Parathyroid adenoma (tissue), 2 donors: ENCODE data around the gene TNPO3.

Experiments used
- H2AFZ ChIP-seq: fragments of 300-600 bp; sonication (generic); one replicate; pipeline ENCODE4 v1.7.0; 2017; ENCODE audit warnings: antibody characterized with exemption, mild to moderate bottlenecking
- H3K27ac ChIP-seq: fragments of 300-600 bp; sonication (generic); one replicate; pipeline ENCODE4 v1.7.0; 2017
- H3K27me3 ChIP-seq: fragments of 300-600 bp; sonication (generic); one replicate; pipeline ENCODE4 v1.7.0; 2017; ENCODE audit warnings: low read length; ENCODE audit not compliant: control insufficient read depth, insufficient read depth
- H3K36me3 ChIP-seq: fragments of 300-600 bp; sonication (generic); one replicate; pipeline ENCODE4 v1.7.0; 2017; ENCODE audit warnings: low read length; ENCODE audit not compliant: control insufficient read depth, insufficient read depth
- H3K4me1 ChIP-seq: fragments of 300-600 bp; sonication (generic); one replicate; pipeline ENCODE4 v1.7.0; 2017; ENCODE audit warnings: control low read depth
- H3K4me2 ChIP-seq: fragments of 300-600 bp; sonication (generic); one replicate; pipeline ENCODE4 v1.7.0; 2017; ENCODE audit warnings: low read length
- H3K4me3 ChIP-seq: fragments of 300-600 bp; sonication (generic); one replicate; pipeline ENCODE4 v1.7.0; 2017; ENCODE audit warnings: low read depth, low read length
- H3K79me2 ChIP-seq: fragments of 300-600 bp; sonication (generic); one replicate; pipeline ENCODE4 v1.7.0; 2017; ENCODE audit warnings: control low read depth
- H3K9ac ChIP-seq: fragments of 300-600 bp; sonication (generic); one replicate; pipeline ENCODE4 v1.7.0; 2017; ENCODE audit warnings: mild to moderate bottlenecking
- H3K9me3 ChIP-seq: fragments of 300-600 bp; sonication (generic); one replicate; pipeline ENCODE4 v1.7.0; 2017; ENCODE audit warnings: low read length; ENCODE audit not compliant: control insufficient read depth
- CTCF ChIP-seq: fragments of 300-600 bp; sonication (generic); IDR thresholded peaks from one replicate; pipeline ENCODE4 v1.7.0; 2017; ENCODE audit warnings: antibody characterized with exemption, mild to moderate bottlenecking
- donor health status: primary hyperparathyroidism.

The TNPO3 gene

GRCh38 chr7:128934361-128935341 is 120.3 kb downstream of the TNPO3 start:
- TF ChIP-seq CTCF: no peak
- no peaks in the 10 kb centered on the region for H3K27me3 ChIP-seq
- H3K4me2 ChIP-seq: no peak overlapping the region
- no peak overlapping the region for H3K4me3 ChIP-seq
- no peak overlapping the region for H3K9ac ChIP-seq
- H3K4me1 ChIP-seq: no peaks in the 10 kb centered on the region
- H3K36me3 ChIP-seq: no peaks in the 10 kb centered on the region
- no peaks in the 10 kb centered on the region for H3K79me2 ChIP-seq
- no peak overlapping the region for H3K27ac ChIP-seq
- no peak overlapping the region for H2AFZ ChIP-seq
- H3K9me3 ChIP-seq: no peaks in the 10 kb centered on the region

- Histone ChIP-seq H3K4me1 (no peaks in the 10 kb centered on the region), H3K27ac (no peak overlapping the region), H3K4me3 (no peak overlapping the region), H3K27me3 (no peaks in the 10 kb centered on the region), H3K9me3 (no peaks in the 10 kb centered on the region), H3K36me3 (no peaks in the 10 kb centered on the region), H3K4me2 (no peak overlapping the region), H3K79me2 (no peaks in the 10 kb centered on the region), H3K9ac (no peak overlapping the region), H2AFZ (peak overlapping the region; percentile 46)
- TF ChIP-seq CTCF: no peak
Observed at GRCh38 chr7:128933180-128933891, 121.6 kb downstream of the TNPO3 start.

- Histone ChIP-seq H3K4me2 (no peak overlapping the region), H3K27ac (no peak overlapping the region), H3K4me3 (no peak overlapping the region), H3K27me3 (no peaks in the 10 kb centered on the region), H3K9me3 (no peaks in the 10 kb centered on the region), H3K4me1 (no peaks in the 10 kb centered on the region), H3K79me2 (no peaks in the 10 kb centered on the region), H2AFZ (no peak overlapping the region), H3K36me3 (no peaks in the 10 kb centered on the region), H3K9ac (no peak overlapping the region)
- no peak for TF ChIP-seq CTCF
Observed at GRCh38 chr7:128932862-128933179, 122.1 kb downstream of the TNPO3 start.

- Histone ChIP-seq H3K27me3 (no peaks in the 10 kb centered on the region), H3K79me2 (no peaks in the 10 kb centered on the region), H3K36me3 (no peaks in the 10 kb centered on the region), H3K27ac (no peak overlapping the region), H3K9me3 (no peaks in the 10 kb centered on the region), H3K9ac (no peak overlapping the region), H3K4me3 (no peak overlapping the region), H3K4me2 (no peak overlapping the region), H2AFZ (no peak overlapping the region), H3K4me1 (no peaks in the 10 kb centered on the region)
- TF ChIP-seq CTCF: no peak
Observed at GRCh38 chr7:128931965-128932861, 122.7 kb downstream of the TNPO3 start.
